Measurements from ENCODE around the gene DCAF6. TPM values are rescaled to one million over a fixed set of nuclear protein-coding genes. Genes with fewer than 3 reads are reported as not detected.

DCAF6 gene
- total RNA-seq, 1 donor from 2014 or later, result 9.8 TPM

DNA sequence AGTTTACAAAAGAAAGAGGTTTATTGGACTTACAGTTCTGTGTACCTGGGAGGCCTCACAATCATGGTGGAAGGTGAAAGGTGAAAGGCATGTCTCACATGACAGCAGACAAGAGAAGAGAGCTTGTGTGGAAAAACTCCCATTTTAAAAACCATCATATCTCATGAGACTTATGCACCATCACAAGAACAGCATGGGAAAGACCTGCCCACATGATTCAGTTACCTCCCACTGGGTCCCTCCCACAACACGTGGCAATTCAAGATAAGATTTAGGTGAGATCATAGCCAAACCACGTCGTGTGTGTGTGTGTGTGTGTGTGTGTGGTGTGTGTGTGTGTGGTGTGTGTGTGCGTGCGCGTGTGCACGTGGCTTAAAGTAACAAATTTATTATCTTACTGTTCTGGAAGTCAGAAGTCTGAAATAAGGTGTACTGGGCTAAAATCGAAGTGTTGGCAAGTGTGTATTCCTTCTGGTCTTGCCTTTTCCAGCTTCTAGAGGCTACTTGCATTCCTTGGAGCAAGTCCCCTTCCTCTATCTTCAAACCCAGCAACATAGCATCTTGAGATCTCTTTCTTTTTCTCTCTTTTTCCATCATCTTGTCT lies 48.5 kb downstream of the DCAF6 start:
- H3K4me1 ChIP-seq, result no peaks in the 10 kb centered on the region
- no peaks in the 10 kb centered on the region for H3K9me3 ChIP-seq
- peaks cover 2 to 14% of the 10 kb centered on the region in 2 donors for H3K36me3 ChIP-seq
- intact Hi-C loops (cut with DNase I), result no loop called here
- H3K4me3 ChIP-seq, result no peak overlapping the region
- TF ChIP-seq, protein P1, sequence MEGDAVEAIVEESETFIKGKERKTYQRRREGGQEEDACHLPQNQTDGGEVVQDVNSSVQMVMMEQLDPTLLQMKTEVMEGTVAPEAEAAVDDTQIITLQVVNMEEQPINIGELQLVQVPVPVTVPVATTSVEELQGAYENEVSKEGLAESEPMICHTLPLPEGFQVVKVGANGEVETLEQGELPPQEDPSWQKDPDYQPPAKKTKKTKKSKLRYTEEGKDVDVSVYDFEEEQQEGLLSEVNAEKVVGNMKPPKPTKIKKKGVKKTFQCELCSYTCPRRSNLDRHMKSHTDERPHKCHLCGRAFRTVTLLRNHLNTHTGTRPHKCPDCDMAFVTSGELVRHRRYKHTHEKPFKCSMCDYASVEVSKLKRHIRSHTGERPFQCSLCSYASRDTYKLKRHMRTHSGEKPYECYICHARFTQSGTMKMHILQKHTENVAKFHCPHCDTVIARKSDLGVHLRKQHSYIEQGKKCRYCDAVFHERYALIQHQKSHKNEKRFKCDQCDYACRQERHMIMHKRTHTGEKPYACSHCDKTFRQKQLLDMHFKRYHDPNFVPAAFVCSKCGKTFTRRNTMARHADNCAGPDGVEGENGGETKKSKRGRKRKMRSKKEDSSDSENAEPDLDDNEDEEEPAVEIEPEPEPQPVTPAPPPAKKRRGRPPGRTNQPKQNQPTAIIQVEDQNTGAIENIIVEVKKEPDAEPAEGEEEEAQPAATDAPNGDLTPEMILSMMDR (IDR thresholded peaks at IDR 0.05), result no peak
- H3K27ac ChIP-seq, result no peak overlapping the region
- no peaks in the 10 kb centered on the region for H3K27me3 ChIP-seq
- DNase-seq (ENCODE audit: low spot score in 2 of 2), result no peak

DNA sequence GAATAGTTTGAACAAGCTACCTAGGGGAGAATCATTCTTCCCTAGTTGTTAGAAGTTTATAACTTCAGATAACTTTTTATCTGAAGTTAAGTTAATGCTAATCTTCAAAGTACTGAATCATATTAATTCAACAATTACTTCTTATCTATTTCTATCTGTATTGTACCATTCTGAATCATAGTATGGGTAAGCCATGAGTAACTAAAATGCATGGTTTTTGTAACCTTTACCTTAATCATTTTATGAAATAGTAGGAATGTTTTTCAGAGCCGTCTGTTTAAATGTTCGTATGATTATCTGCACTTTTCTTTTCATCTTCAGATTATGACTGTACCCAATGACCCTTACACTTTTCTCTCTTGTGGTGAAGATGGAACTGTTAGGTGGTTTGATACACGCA lies 50.7 kb downstream of the DCAF6 start:
- Histone ChIP-seq H3K27me3 (no peaks in the 10 kb centered on the region), H3K4me3 (no peak overlapping the region), H3K4me1 (no peaks in the 10 kb centered on the region), H3K36me3 (peaks cover 6 to 9% of the 10 kb centered on the region in 2 donors), H3K9me3 (no peaks in the 10 kb centered on the region), H3K27ac (no peak overlapping the region)
- TF ChIP-seq, protein P1 (IDR thresholded peaks at IDR 0.05), result no peak
- no peak for DNase-seq (ENCODE audit: low spot score in 2 of 2)
- intact Hi-C loops (cut with DNase I), result no loop called here

GRCh38 chr1:167991546-167991945 lies 55.1 kb downstream of the DCAF6 start:
- no peak overlapping the region for H3K4me3 ChIP-seq
- no peaks in the 10 kb centered on the region for H3K4me1 ChIP-seq
- no peaks in the 10 kb centered on the region for H3K9me3 ChIP-seq
- TF ChIP-seq, protein P1 (IDR thresholded peaks at IDR 0.05), result no peak
- no peak overlapping the region for H3K27ac ChIP-seq
- intact Hi-C loops (cut with DNase I), result no loop called here
- peaks cover 15 to 33% of the 10 kb centered on the region in 2 donors for H3K36me3 ChIP-seq
- DNase-seq (ENCODE audit: low spot score in 2 of 2), result no peak
- H3K27me3 ChIP-seq, result no peaks in the 10 kb centered on the region

DNA sequence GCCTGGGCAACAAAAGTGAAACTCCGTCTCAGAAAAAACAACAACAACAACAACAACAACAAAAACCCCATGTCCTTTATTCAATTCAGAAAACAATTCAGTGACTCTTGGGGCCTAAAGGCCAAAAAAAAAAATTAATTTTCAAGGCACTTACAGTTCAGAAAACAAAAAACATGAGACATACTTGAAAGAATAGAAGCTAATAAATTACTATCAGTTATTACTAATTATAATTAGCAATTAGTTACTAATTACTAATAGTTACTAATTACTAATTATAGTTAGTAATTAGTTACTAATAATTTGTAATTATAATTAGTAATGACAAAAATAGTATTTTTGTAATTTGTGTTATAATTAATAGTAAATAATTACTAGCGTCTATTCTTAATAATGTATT lies 57.2 kb downstream of the DCAF6 start:
- H3K9me3 ChIP-seq, result no peaks in the 10 kb centered on the region
- H3K27me3 ChIP-seq, result no peaks in the 10 kb centered on the region
- DNase-seq (ENCODE audit: low spot score in 2 of 2), result no peak
- no peak overlapping the region for H3K27ac ChIP-seq
- intact Hi-C loops (cut with DNase I), result no loop called here
- peaks cover 15 to 33% of the 10 kb centered on the region in 2 donors for H3K36me3 ChIP-seq
- no peaks in the 10 kb centered on the region for H3K4me1 ChIP-seq
- H3K4me3 ChIP-seq, result no peak overlapping the region
- TF ChIP-seq, protein P1 (IDR thresholded peaks at IDR 0.05), result no peak

DNA sequence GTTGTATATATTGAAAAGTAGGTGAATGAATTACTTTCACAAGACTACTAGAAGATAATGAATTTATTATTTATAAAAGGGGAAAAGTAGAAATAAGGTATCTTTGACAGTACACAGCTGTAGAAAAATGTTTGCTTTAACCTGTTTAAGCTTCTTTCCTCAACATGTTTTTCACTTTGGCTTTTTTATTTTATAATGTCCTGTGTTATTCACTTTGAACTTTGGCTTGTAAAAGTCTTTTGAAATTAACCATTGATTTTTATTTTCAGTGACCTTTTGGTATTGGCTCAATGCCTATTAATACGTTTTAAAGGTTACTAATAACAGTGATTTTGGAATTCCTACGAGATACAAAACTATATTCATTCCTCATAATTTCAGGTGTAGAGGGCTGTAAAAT lies 58.1 kb downstream of the DCAF6 start:
- Histone ChIP-seq H3K9me3 (no peaks in the 10 kb centered on the region), H3K4me3 (no peak overlapping the region), H3K36me3 (peaks cover 15 to 33% of the 10 kb centered on the region in 2 donors), H3K4me1 (no peaks in the 10 kb centered on the region), H3K27ac (no peak overlapping the region), H3K27me3 (no peaks in the 10 kb centered on the region)
- no peak for DNase-seq (ENCODE audit: low spot score in 2 of 2)
- intact Hi-C loops (cut with DNase I), result no loop called here
- TF ChIP-seq, protein P1 (IDR thresholded peaks at IDR 0.05), result no peak

DNA sequence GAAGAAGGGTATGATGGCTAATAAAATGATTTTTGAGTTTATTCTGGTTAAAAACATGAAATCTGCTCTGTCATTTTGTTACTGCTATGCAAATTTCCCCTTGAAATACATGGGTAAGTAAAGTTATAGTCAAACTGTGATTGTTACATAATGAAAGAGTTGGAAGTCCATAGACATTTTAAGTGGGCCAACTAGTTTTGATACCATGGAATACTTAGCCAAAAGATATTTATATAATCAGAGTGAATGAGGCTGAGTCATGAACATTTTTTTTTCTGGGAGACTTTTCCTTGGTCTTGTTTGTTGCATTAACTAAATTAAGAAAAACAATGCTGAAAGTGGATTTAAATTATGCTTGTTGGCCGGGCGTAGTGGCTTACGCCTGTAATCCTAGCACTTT lies 58.6 kb downstream of the DCAF6 start:
- intact Hi-C loops (cut with DNase I), result no loop called here
- no peak overlapping the region for H3K4me3 ChIP-seq
- TF ChIP-seq, protein P1 (IDR thresholded peaks at IDR 0.05), result no peak

More for the DNA sequence above, 58.6 kb downstream of the DCAF6 start:
- H3K27ac ChIP-seq, result no peak overlapping the region
- H3K36me3 ChIP-seq, result peaks cover 15 to 33% of the 10 kb centered on the region in 2 donors
- H3K9me3 ChIP-seq, result no peaks in the 10 kb centered on the region
- no peak for DNase-seq (ENCODE audit: low spot score in 2 of 2)
- H3K27me3 ChIP-seq, result no peaks in the 10 kb centered on the region
- H3K4me1 ChIP-seq, result no peaks in the 10 kb centered on the region
